IMR-90 (cell line): ENCODE results near the gene PDLIM5. TPM values are rescaled to one million over a fixed set of nuclear protein-coding genes. Genes with fewer than 3 reads are reported as not detected.

Experiments used
- ATAC-seq: fragments of 200-7000 bp; cut with Tn5 transposase; 2 replicates; pipeline ENCODE4 v1.9.1; 2020; ENCODE audit warnings: low read depth, mild to moderate bottlenecking, moderate library complexity
- BruUV-seq: library from RNA; stranded (reverse); fragments of 400-500 nt; replicated peaks from 2 replicates; lab custom pipeline; 2021; lab: Mats Ljungman, UMichigan
- CTCF ChIA-PET: fragments of 300-600 bp; formaldehyde crosslinking; extraction: SDS; loops from one replicate; lab custom pipeline; 2021; ENCODE audit warnings: antibody characterized with exemption; lab: Yijun Ruan, JAX
- POLR2A ChIA-PET: fragments of 300-600 bp; sonication (Branson Sonifier 250); formaldehyde crosslinking; loops from one replicate; lab custom pipeline; 2022; ENCODE audit warnings: antibody characterized with exemption; ENCODE audit not compliant: unreplicated experiment; lab: Charles Lee
- DNase-seq: peaks from one replicate; pipeline ENCODE4 v3.0.0; 2013
- H2AFZ ChIP-seq: replicated peaks from 2 replicates; pipeline ENCODE3; 2013; ENCODE audit warnings: low read length, mild to moderate bottlenecking; ENCODE audit not compliant: poor library complexity
- H2AK5ac ChIP-seq: 2 replicates; pipeline ENCODE4 v1.6.1; 2013; ENCODE audit warnings: low read depth, low read length, inconsistent platforms
- H2AK9ac ChIP-seq: replicated peaks from 2 replicates; pipeline ENCODE3; 2013; ENCODE audit warnings: mild to moderate bottlenecking, low read depth, low read length, moderate library complexity; ENCODE audit not compliant: poor library complexity
- H2BK120ac ChIP-seq: 2 replicates; pipeline ENCODE4 v1.6.1; 2013; ENCODE audit warnings: low read depth, low read length, inconsistent platforms
- H2BK15ac ChIP-seq: 3 replicates; pipeline ENCODE4 v1.6.1; 2013; ENCODE audit warnings: low read depth, low read length, inconsistent platforms
- H2BK20ac ChIP-seq: 2 replicates; pipeline ENCODE4 v1.6.1; 2013; ENCODE audit warnings: low read depth, mild to moderate bottlenecking, inconsistent platforms, low read length, moderate library complexity
- H2BK5ac ChIP-seq: 2 replicates; pipeline ENCODE4 v1.6.1; 2013; ENCODE audit warnings: mild to moderate bottlenecking, low read depth, low read length, inconsistent platforms; ENCODE audit not compliant: poor library complexity, severe bottlenecking
- H3K14ac ChIP-seq: replicated peaks from 2 replicates; pipeline ENCODE4 v1.6.1; 2013; ENCODE audit warnings: low read depth, low read length, inconsistent platforms
- H3K18ac ChIP-seq: 2 replicates; pipeline ENCODE4 v1.6.1; 2013; ENCODE audit warnings: low read depth, low read length, control low read depth
- H3K23ac ChIP-seq: 2 replicates; pipeline ENCODE4 v1.6.1; 2013; ENCODE audit warnings: low read depth, low read length, inconsistent platforms
- H3K27ac ChIP-seq: 2 replicates; pipeline ENCODE4 v1.5.1; 2013; ENCODE audit warnings: mild to moderate bottlenecking, control low read depth, low read length; ENCODE audit not compliant: insufficient read depth
- H3K27me3 ChIP-seq: 2 replicates; pipeline ENCODE4 v1.6.1; 2013; ENCODE audit warnings: low read length; ENCODE audit not compliant: control insufficient read depth, insufficient read depth
- H3K36me3 ChIP-seq: 2 replicates; pipeline ENCODE4 v1.6.1; 2013; ENCODE audit warnings: low read length, mixed read lengths; ENCODE audit not compliant: control insufficient read depth, insufficient read depth
- H3K4ac ChIP-seq: 2 replicates; pipeline ENCODE4 v1.6.1; 2013; ENCODE audit warnings: low read depth, low read length, inconsistent platforms
- H3K4me1 ChIP-seq: 2 replicates; pipeline ENCODE4 v1.6.1; 2013; ENCODE audit warnings: low read length, mixed read lengths; ENCODE audit not compliant: control insufficient read depth, insufficient read depth
- H3K4me2 ChIP-seq: 2 replicates; pipeline ENCODE4 v1.6.1; 2013; ENCODE audit warnings: low read depth, mild to moderate bottlenecking, control low read depth, low read length, moderate library complexity
- H3K4me3 ChIP-seq: 2 replicates; pipeline ENCODE4 v1.5.1; 2013; ENCODE audit warnings: low read depth, mild to moderate bottlenecking, control low read depth, low read length, moderate library complexity; ENCODE audit not compliant: insufficient read depth
- H3K56ac ChIP-seq: 2 replicates; pipeline ENCODE4 v1.6.1; 2013; ENCODE audit warnings: low read length, inconsistent platforms; ENCODE audit not compliant: insufficient read depth; ENCODE audit errors: extremely low read depth
- H3K79me1 ChIP-seq, 2 experiments: 2 replicates each; pipeline ENCODE4 v1.6.1; 2013; ENCODE audit warnings: low read length in 2 of 2, inconsistent platforms in 1 of 2, low read depth in 1 of 2
- H3K9ac ChIP-seq: 2 replicates; pipeline ENCODE4 v1.6.1; 2013; ENCODE audit warnings: low read depth, low read length, control low read depth
- H3K9me1 ChIP-seq: 2 replicates; pipeline ENCODE4 v1.6.1; 2013; ENCODE audit warnings: low read length, inconsistent platforms; ENCODE audit not compliant: insufficient read depth
- H3K9me3 ChIP-seq: 2 replicates; pipeline ENCODE4 v1.6.1; 2013; ENCODE audit warnings: low read length; ENCODE audit not compliant: control insufficient read depth, insufficient read depth
- H4K20me1 ChIP-seq: 2 replicates; pipeline ENCODE4 v1.6.1; 2013; ENCODE audit warnings: low read length, inconsistent platforms; ENCODE audit not compliant: insufficient read depth
- H4K5ac ChIP-seq: 2 replicates; pipeline ENCODE4 v1.6.1; 2013; ENCODE audit warnings: mild to moderate bottlenecking, low read depth, low read length, control low read depth
- H4K8ac ChIP-seq, 2 experiments: 2 replicates each; pipeline ENCODE4 v1.6.1; 2013; ENCODE audit warnings: low read depth in 2 of 2, low read length in 2 of 2, control low read depth in 1 of 2, inconsistent platforms in 1 of 2
- H4K91ac ChIP-seq: 2 replicates; pipeline ENCODE4 v1.6.1; 2013; ENCODE audit warnings: low read depth, low read length, inconsistent platforms; ENCODE audit not compliant: insufficient read depth
- CEBPB ChIP-seq: IDR thresholded peaks from 2 replicates; pipeline ENCODE4 v1.6.1; 2012; ENCODE audit warnings: low read depth, low read length, improper control_type of control experiment
- CHD1 ChIP-seq: IDR thresholded peaks from 2 replicates; pipeline ENCODE4 v1.6.1; 2012; ENCODE audit warnings: low read depth, low read length, improper control_type of control experiment
- FOS ChIP-seq: fragments of 150-350 bp; IDR thresholded peaks from 2 replicates; pipeline ENCODE4 v1.6.1; 2016; ENCODE audit warnings: low read depth, low read length
- MAZ ChIP-seq: IDR thresholded peaks from 2 replicates; pipeline ENCODE4 v1.6.1; 2012; ENCODE audit warnings: low read depth, mild to moderate bottlenecking, low read length, improper control_type of control experiment, moderate library complexity, borderline replicate concordance
- MXI1 ChIP-seq: IDR thresholded peaks from 2 replicates; pipeline ENCODE4 v1.6.1; 2012; ENCODE audit warnings: low read depth, mild to moderate bottlenecking, low read length, moderate library complexity, borderline replicate concordance
- POLR2A ChIP-seq: IDR thresholded peaks from 2 replicates; pipeline ENCODE4 v1.6.1; 2012; ENCODE audit warnings: mild to moderate bottlenecking, low read depth, low read length
- RFX5 ChIP-seq: IDR thresholded peaks from 2 replicates; pipeline ENCODE4 v1.8.0; 2012; ENCODE audit warnings: low read depth, mild to moderate bottlenecking, low read length, moderate library complexity
- SMC3 ChIP-seq: fragments of 150-350 bp; IDR thresholded peaks from 2 replicates; pipeline ENCODE4 v1.6.1; 2016; ENCODE audit warnings: low read depth, mild to moderate bottlenecking, antibody characterized with exemption, low read length, moderate library complexity
- WGBS, 2 experiments: methylation state at CpG; one replicate each; pipeline versions ENCODE4 v1.1.5 to v1.1.7; 2013; ENCODE audit warnings: missing lambda C conversion rate in 2 of 2; ENCODE audit not compliant: insufficient read length in 1 of 2; ENCODE audit errors: extremely low coverage in 2 of 2; 5-methylcytosine and 5-hydroxymethylcytosine counted together
- dilution Hi-C: fragments of 300-500 bp; cut with HindIII; formaldehyde crosslinking; loops from one replicate; pipeline ENCODE4 v1.14.3; 2018; ENCODE audit warnings: low sequenced_read_pairs; ENCODE audit not compliant: unreplicated experiment
- in situ Hi-C: fragments of 300-500 bp; cut with MboI; formaldehyde crosslinking; loops from 3 replicates; pipeline ENCODE4 v1.14.3; 2019; ENCODE audit warnings: low sequenced_read_pairs, inconsistent platforms, mixed read lengths
- intact Hi-C: fragments of 100-400 bp; cut with micrococcal nuclease; formaldehyde crosslinking; loops from 2 replicates; pipeline ENCODE4 v1.10.0; 2022
- polyA plus RNA-seq, 3 experiments: library from polyadenylated mRNA; depleted of rRNA; stranded (reverse); fragments of >200 nt; gene quantifications; 2 replicates each; pipeline ENCODE4 v1.2.3, GENCODE V29; 2012; ENCODE audit warnings: low replicate concordance in 1 of 3
- total RNA-seq: library from RNA; depleted of rRNA; stranded (reverse); fragments of >200 nt; gene quantifications from 2 replicates; pipeline ENCODE4 v1.2.3, GENCODE V29; 2012
- TF ChIP-seq, protein P1 (sequence below): fragments of 150-350 bp; IDR thresholded peaks from 2 replicates; pipeline ENCODE4 v1.6.1; 2017; ENCODE audit warnings: mild to moderate bottlenecking, antibody characterized with exemption, low read length, low read depth
- TF ChIP-seq, protein P2 (sequence below): fragments of 150-350 bp; IDR thresholded peaks from 2 replicates; pipeline ENCODE4 v1.6.1; 2016; ENCODE audit warnings: low read depth, mild to moderate bottlenecking, low read length, moderate library complexity, borderline replicate concordance
- TF ChIP-seq, protein P3 (sequence below): conservative IDR thresholded peaks from 2 replicates; pipeline ENCODE4 v1.5.1; 2012; ENCODE audit warnings: mild to moderate bottlenecking, low read depth, low read length, improper control_type of control experiment

PDLIM5 gene
- total and polyA plus RNA-seq, 2 of the 4 experiments (the other 2 are of a cell fraction) = 96.5 to 188 TPM

DNA sequence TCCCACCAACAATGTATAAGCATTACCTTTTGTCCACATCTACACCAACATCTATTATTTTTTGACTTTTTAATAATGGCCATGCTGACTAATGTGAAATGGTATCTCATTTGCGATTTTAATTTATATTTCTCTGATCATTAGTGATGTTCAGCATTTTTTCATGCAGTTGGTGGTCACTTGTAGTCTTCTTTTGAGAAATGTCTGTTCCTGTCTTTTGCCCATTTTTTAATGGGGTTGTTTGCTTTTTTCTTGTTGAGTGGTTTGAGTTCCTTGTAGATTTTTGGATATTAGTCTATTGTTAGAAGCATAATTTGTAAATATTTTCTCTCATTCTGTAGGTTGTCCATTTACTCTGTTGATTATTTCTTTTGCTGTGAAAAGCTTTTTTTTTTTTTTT lies 36.8 kb upstream of the PDLIM5 start:
- Histone ChIP-seq H4K20me1 (no peaks in the 10 kb centered on the region), H3K4ac (no peak overlapping the region), H3K9me3 (peaks cover 3% of the 10 kb centered on the region; the same call in 1 of the 2 replicates), H4K5ac (no peak overlapping the region), H3K18ac (no peak overlapping the region), H3K36me3 (no peaks in the 10 kb centered on the region), H2BK120ac (no peak overlapping the region), H3K23ac (no peak overlapping the region), H3K27ac (no peak overlapping the region), H3K27me3 (no peaks in the 10 kb centered on the region), H3K9me1 (no peaks in the 10 kb centered on the region; the same call in 1 of the 2 replicates), H2AK5ac (no peak overlapping the region), H4K8ac (no peak overlapping the region), H2AK9ac (no peak overlapping the region), H3K79me1 (no peaks in the 10 kb centered on the region), H3K4me2 (no peak overlapping the region), H3K9ac (no peak overlapping the region), H2BK20ac (no peak overlapping the region), H3K4me1 (peaks cover 4% of the 10 kb centered on the region; the same call in 1 of the 2 replicates), H2BK5ac (no peak overlapping the region), H4K91ac (no peak overlapping the region), H2AFZ (no peak overlapping the region), H3K56ac (no peak overlapping the region), H3K14ac (no peak overlapping the region), H2BK15ac (no peak overlapping the region), H3K4me3 (no peak overlapping the region)
- dilution Hi-C loops = no loop called here
- intact Hi-C loops = no loop called here
- no peak for ATAC-seq
- WGBS, 2 experiments = no CpG with 5 or more reads among the region's 1 CpG
- ChIA-PET POLR2A (no interaction called here), CTCF (no interaction called here)
- DNase-seq = no peak
- TF ChIP-seq, protein P1, sequence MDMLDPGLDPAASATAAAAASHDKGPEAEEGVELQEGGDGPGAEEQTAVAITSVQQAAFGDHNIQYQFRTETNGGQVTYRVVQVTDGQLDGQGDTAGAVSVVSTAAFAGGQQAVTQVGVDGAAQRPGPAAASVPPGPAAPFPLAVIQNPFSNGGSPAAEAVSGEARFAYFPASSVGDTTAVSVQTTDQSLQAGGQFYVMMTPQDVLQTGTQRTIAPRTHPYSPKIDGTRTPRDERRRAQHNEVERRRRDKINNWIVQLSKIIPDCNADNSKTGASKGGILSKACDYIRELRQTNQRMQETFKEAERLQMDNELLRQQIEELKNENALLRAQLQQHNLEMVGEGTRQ = no peak
- no peak for TF ChIP-seq POLR2A
- no peak for TF ChIP-seq CHD1
- no peak for TF ChIP-seq MAZ
- no peak for TF ChIP-seq MXI1
- TF ChIP-seq, protein P2, sequence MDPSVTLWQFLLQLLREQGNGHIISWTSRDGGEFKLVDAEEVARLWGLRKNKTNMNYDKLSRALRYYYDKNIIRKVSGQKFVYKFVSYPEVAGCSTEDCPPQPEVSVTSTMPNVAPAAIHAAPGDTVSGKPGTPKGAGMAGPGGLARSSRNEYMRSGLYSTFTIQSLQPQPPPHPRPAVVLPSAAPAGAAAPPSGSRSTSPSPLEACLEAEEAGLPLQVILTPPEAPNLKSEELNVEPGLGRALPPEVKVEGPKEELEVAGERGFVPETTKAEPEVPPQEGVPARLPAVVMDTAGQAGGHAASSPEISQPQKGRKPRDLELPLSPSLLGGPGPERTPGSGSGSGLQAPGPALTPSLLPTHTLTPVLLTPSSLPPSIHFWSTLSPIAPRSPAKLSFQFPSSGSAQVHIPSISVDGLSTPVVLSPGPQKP = no peak
- TF ChIP-seq SMC3 = no peak
- no peak for TF ChIP-seq FOS
- no peak for TF ChIP-seq RFX5
- TF ChIP-seq, protein P3, sequence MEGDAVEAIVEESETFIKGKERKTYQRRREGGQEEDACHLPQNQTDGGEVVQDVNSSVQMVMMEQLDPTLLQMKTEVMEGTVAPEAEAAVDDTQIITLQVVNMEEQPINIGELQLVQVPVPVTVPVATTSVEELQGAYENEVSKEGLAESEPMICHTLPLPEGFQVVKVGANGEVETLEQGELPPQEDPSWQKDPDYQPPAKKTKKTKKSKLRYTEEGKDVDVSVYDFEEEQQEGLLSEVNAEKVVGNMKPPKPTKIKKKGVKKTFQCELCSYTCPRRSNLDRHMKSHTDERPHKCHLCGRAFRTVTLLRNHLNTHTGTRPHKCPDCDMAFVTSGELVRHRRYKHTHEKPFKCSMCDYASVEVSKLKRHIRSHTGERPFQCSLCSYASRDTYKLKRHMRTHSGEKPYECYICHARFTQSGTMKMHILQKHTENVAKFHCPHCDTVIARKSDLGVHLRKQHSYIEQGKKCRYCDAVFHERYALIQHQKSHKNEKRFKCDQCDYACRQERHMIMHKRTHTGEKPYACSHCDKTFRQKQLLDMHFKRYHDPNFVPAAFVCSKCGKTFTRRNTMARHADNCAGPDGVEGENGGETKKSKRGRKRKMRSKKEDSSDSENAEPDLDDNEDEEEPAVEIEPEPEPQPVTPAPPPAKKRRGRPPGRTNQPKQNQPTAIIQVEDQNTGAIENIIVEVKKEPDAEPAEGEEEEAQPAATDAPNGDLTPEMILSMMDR = no peak
- no peak for TF ChIP-seq CEBPB
- in situ Hi-C loops = loop anchor here (25.0 kb wide), 1 partner anchor 697 kb away; no protein-coding TSS in a partner anchor
- BruUV-seq = no TSS peak
